Peyer's patch (tissue), 4 donors: ENCODE data around the gene FLNA.

Experiments used
- CTCF ChIP-seq, 6 experiments: fragments of 450-650 bp in 4 of 6; fragments of 200-600 bp in 2 of 6; sonication (generic) in 1 of 6; IDR thresholded peaks; one replicate each; pipeline ENCODE4 v1.5.1; 2017 to 2019; ENCODE audit warnings: antibody characterized with exemption in 6 of 6, mild to moderate bottlenecking in 3 of 6, moderate library complexity in 1 of 6
- POLR2A ChIP-seq, 2 donors: fragments of 450-650 bp; IDR thresholded peaks; one replicate each; pipeline ENCODE4 v1.5.1; 2017; ENCODE audit warnings: antibody characterized with exemption in 2 of 2, mild to moderate bottlenecking in 2 of 2, moderate library complexity in 2 of 2

- no peak for TF ChIP-seq CTCF (IDR thresholded peaks at IDR 0.05)
- TF ChIP-seq POLR2A (IDR thresholded peaks at IDR 0.05), result no peak
These were observed 28.2 kb upstream of the FLNA start for GRCh38 chrX:154402622-154403127.
